ENCODE data around the gene ENOX2.

Gene ENOX2

DNA sequence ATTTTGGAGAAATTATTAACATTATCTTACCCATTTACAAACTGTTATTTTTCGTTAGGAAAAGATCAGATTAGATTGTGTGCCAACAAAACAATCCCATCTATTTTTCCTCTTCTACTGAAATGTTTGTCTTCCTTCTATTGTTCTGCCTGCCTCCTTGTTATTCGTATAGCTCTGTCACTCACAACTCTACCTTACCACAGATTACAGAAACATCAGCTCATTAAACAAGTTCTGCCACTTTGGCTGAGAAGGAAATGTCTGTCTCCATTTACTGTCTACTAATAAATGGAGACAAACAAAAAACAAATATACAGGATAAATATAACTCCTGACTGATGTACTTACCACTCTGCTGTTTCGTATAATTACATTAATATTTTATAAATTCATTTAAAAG is 211.4 kb downstream of the ENOX2 start:
- DNase-seq = no peak

DNA sequence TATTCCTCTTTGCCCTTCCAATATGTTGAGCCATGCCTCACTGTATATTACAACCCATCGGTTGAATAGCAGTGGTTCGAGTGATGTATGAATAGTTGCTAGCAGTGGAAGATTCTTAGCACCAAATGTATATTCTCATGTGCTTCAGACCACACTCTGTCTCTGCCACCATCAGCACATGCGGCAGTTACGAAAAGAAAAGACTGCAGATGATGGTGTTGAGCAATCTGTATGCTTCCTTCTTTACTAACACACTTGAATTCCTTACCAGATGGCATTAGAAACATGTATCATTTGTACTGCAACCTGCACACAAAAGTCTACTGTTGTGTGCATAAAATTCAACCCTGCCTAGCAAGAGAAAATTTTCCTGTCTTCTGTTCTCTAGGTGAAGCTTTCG is 214.6 kb downstream of the ENOX2 start:
- DNase-seq = no peak

DNA sequence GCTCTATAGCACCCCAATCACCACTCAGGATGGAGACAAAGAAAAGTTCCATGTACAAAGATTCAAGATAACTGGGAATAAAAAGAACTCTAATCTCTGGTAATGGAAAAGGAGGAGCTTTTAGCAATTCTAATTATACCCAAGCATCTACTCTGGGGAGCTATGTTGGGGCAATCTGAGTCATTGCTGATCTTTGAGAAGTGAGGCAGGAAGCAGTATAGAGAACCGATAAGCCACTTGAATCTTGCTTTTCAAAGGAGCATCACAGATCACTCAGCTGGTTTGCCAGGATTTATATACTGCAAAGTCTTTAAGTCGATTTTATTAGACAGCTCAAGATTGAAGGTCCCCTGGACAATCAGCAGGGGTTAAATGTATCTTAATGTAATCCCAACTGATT is 220.0 kb downstream of the ENOX2 start:
- no peak for DNase-seq

DNA sequence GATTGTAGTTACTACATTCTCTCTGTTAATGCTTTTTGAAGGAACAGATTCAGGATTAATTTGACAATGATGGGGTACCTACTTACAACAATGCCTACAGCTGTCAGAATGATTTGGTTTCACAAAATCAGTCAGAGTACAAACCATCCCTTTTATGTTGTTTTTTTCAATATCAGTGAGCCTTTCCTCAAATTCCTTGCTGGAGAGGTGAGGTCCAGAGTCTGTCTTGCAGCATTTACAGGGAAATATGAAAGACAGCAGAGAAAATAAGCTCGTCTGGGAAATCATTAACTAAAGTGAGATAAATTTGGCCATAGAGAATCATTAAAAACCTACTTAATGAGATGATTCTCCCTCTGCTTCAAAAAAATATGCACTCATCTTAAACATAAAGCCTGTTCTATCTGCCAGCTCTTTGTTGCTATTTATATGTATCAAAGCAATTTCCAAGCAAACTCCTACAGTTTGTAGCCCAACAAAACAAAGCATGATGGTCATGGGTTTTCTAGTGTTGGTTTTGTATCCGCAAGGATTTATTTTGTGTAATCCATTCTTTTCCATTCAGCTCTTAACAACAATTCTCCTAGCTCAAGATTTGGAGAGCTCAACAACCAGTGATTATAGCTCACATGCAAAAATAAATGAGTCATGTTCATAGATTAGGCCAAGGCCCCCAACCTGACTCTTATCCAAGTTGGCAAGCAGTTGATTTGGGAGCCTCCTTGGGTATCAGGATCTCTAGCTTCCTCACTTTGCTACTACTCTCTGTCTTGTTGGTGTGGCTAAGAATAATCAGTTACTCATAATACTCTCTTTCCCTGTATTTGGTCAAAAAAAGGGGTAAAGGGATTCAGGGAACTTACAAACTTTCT is 222.6 kb downstream of the ENOX2 start:
- no peak for DNase-seq

DNA sequence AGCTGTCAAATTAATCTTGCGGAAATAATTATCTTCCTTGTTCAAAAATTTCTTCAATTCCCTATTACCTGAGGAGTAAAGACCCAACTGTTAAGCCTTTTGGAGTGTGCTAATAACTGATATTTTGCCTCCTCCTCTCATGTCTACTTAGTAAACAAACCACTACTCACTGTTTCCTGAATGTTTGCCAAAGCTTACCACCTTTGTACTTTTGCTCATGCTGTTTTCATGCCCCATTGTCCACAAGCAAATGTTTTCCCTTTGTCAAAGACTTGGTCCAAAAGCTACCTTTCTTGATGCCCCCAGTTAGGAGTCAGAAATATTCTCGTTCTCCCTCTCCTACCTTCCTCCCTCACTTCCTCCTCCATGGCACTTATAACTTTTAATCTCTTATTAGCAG is 226.1 kb downstream of the ENOX2 start:
- no peak for DNase-seq

DNA sequence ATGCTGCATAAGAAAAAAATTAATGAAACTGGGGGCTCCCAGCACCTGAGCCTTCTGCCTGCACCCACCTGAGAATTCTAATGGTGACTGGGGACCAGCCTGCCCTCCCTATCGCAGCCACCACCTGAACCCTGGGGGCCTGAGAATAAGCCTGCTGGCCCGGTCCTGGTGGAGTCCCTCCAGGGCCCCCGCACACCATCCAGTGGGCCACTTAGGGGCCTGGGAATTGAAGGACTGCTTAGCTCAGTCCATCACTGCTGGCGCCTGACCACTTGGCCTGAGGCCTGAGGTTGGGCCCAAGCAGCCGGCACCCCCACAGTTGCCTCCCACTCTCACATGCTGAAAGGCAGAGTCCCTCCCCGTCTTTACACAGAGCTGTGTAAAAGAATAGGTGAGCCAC is 230.8 kb downstream of the ENOX2 start:
- no peak for DNase-seq

DNA sequence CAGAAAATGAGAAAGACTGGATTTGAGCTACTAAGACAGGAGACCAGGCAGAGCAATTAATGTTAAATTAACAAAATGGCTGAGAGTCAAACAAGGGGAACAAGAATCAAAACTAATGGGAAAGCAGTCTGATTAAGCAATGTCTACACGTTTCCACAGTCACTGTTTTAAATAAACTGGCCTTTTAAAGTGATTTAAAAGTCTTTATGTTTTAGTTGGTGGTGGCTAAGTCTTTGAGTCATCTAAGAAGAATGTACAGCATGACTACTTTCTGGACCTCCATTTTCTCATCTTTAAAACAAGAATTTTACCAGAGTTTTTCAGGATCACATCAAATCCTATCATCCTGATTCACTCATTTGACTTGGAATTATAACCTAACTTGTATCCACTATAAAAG is 233.8 kb downstream of the ENOX2 start:
- DNase-seq = no peak

DNA sequence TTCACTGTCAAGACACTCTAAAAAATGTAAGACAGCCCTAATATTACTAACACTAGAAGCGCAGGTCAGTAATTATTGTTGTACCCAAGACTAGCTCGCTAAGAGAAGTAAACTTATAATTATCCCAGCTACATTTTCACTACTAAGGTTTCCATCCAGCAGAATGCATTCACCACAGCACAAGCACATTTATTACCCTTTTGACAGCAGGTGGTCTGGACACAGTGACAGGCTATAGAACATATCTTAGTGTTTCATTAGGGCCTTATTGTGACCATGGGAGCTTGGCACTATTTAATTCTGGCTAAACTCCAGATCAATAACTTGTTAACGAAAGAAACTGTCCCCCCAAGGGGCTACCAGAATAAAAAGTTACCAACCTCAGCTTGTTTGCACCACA is 237.7 kb downstream of the ENOX2 start:
- DNase-seq = no peak

DNA sequence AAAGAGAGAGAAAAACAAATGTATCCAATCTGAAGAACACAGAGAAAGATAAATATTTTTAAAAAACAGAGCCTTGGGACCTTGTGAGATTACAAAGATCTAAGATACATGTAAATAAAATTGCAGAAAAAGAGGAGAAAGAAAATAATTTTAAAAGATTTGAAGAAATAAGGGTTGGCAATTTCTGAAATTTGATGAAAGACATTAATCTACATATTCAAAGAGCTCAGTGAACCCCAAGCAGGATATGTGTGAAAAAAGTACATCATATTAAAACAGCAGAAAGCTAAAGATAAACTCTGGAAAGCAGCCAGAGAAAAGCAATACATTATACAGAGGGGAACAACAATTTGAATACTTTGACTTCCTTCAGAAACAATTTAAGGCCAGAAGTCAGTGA is 244.7 kb downstream of the ENOX2 start:
- DNase-seq = no peak

DNA sequence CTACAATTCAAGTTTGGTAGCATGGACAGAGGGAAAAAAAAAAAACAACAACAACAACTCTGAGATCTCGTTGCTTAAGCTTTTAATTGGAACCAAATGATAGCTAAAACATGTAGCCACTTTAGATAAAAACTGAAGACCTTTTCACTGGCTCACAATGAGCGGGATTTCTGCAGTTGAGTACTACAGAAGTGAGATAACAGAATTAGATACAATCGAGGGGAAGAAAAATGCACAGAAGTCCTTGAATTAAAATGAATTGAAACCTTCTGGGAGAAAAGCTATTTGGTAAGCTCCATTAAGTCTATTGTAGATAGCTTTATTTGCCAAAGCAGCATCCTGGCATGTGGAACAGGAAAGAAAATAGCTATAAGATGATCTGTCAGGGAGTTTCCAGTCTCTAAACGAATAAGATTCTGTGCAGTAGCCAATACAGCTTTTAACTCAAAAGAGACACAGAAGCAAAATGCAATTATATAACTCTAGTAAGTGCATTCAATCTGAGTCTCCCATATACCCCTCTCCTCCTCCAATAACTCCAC is 248.5 kb downstream of the ENOX2 start:
- no peak for DNase-seq

DNA sequence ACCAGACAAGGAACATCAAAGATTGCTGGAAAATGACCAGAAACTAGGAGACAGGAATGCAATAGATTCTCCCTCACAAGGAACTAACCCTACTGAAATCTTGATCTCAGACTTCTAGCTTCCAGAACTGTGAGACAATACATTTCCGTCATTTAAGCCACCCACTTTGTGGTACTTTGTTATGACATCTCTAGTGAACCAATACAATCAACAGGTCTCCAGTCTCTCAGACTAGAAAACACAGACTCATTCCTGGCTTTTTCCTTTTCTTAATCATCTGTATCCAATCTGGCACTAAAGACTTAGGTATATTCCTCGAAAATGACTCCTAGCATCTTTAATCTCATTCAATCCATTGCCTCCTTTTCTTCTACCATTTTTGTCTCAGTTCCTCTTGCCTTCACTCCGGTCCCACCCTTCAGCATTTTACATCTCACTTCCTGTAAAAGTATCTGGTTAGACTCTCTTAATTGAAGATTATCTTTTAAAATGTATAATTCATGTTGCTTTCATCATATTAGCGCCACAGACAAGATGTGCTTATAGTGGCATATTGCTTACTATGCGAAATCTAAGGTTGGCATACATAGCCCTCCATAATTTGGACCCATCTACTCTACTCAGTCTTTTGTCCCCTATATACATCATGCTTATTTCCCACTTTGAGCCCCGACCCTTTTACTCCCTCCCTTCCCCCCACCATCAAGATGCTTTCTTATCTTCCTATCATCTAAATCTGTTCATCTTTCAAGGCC is 250.0 kb downstream of the ENOX2 start:
- no peak for DNase-seq

DNA sequence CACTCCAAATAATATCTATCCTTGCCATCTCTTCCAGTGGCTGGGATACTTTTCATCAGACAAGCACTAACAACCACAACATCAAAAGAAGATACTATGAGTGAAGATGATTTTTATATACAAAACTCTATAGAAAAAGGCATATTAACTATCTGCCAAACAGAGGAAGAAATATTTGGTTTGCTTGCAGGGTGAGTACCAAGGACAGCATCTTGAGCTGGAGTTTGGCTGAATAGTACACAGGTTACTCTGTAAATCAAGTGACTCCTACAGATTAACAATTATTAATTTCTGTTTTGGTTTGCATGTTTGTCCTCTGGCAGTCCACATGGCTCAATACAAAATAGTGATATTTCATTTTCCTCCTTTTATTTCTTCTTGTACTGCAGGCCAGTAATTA is 253.3 kb downstream of the ENOX2 start:
- DNase-seq = no peak

DNA sequence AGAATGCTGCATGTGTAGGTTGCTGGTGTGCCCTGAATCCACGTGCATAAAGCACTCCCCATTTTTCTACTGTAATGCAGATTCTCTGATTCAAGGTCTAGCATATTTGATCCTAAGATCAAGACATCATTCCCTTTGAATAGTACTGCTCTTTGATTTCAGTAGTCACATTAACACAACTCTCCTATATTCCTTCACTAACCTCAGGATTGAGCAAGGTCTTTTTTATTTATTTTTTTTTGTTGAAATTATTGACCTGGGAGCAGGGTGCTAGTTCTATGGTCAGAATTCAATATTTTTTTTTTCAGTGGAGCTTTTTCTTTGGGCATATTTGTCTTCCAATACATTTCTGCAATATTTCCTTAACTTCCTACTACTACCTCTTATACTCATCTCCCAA is 255.5 kb downstream of the ENOX2 start:
- DNase-seq = no peak

DNA sequence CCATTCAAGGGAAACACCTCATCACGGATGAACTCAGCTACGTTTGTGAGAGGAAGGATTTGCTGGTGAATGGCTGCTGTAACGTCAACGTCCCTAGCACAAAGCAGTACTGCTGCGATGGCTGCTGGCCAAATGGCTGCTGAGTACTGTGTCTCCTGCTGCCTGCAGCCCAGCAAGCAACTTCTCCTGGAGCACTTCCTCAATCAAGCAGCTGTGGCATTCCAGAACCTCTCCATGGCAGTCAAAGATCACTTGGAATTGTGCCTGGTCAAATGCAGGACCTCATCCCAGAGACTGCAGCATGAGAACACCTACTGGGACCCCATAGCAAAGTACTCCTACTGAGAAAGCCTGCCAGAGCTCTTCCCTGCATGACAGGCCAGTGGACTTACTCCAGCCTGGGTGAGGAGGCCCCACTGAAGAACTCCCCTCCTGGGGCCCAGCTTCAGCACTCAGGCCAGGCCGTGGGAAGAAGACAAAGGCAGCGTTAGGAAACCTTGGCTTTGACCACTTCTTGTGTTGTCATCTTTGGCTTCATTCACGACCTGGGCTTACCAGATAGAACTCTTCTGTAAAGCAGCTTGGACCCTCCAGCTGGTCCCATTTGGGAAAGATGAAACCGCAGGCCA is 256.9 kb downstream of the ENOX2 start:
- no peak for DNase-seq

DNA sequence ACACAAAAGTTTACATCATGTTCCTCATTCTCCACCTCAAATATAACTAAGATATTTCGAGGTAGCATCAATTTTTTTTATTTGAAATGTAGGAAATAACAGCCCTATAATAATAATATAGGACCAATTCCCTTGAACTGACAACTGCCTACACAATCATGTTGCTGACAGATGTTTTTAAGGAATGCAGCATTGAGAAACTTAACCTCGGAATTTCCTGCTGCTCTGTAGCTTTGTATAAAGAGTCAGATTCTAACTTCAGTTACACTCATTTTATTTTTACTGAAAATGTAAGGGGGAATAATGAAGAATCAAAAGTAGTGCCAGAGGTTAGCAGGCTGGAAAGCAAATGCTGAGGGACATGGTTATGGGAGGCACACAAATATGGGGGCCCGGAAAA is 265.4 kb downstream of the ENOX2 start:
- DNase-seq = no peak

DNA sequence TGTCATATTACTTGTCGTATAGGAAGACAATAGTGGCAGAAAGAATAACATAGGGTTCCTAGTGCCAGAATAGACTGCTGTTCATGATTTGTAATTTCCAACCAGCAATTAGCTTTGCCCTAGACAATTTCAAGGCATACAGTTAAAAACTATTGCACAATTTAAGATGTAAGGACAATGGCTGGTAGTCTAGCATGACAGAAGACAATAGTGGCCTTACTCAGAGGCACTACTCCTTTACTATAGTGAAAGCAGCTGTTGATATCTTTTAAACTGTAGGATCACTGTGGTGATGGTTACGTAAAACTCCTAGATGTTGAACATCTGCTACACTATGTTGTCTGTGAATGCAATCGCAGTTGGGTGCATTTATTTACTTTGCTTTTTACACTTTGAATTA is 266.7 kb downstream of the ENOX2 start:
- DNase-seq = no peak

DNA sequence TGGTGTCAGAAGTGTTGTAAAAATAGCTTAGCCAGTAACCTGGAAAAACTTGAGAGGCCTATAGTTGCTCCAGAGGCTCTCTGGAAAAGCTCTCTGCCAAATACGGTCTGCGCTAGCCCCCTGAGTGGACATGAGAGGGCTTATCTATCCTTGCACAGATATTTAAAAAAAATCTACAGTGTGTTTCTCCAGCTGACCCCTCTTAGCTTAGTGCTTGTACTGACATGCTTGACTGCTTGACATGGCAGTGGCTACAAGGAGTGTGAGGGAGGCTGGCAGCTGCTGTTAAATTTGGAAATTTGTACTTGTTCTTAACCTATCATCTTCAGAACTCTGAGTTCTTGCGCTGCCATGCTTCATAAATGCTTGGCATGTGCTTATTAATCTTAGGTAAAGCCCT is 272.0 kb downstream of the ENOX2 start:
- no peak for DNase-seq

DNA sequence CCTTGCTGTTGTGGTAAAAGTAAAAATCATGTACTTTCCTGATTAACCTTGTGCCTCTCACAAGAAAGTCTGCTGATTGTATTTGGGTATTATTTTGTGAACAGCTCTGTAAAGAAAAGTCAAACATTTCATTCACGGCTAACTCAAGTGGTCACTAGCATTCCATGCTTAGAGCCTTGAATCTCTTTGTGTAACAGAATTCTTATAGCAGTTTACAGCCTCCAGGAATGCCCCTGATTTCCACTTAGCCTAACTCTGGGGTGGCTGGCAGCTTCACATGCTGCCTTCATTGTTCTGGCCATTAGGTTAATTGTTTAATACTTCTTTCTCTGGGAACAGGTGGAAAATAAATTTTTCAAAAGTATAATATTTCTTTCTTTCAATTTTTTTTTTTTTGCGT is 274.5 kb downstream of the ENOX2 start:
- no peak for DNase-seq

DNA sequence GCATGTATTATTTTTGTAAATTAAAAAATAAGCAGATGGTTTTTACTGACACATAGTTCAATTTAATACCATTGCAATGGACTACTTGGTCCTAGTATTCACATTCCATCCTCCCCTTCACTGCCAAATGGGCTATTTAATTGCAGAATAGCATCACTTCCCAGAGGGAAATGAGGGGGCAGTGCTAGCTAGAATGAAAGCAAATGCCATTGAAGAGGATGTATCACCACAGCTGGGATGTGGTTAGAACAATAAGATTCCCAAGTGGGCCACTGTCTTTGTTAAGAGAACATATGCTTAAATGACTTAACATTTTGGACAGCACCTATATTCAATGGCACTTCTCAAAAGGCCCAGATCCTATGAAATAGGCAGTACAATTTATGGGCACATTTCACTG is 276.5 kb downstream of the ENOX2 start:
- DNase-seq = no peak

DNA sequence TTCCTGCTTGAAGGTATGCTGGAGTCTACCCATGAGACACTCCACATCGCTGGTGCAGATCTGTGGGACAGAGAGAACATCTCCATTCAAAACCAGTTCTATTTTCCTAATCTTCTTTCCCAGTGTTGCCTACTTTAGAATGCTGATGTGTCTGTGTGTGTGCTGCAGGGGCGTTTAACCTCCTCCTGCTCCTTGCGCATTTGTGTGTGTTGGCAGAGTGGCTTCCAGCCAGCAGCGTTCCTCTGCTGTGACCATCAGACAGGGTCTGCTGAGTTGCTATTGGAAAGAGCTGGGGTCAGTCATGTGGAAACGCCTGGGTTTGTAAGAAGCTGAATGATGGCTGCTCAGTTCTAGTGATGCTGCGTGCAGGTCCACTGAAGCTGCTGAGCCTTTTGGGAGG is 277.6 kb downstream of the ENOX2 start:
- DNase-seq = no peak

DNA sequence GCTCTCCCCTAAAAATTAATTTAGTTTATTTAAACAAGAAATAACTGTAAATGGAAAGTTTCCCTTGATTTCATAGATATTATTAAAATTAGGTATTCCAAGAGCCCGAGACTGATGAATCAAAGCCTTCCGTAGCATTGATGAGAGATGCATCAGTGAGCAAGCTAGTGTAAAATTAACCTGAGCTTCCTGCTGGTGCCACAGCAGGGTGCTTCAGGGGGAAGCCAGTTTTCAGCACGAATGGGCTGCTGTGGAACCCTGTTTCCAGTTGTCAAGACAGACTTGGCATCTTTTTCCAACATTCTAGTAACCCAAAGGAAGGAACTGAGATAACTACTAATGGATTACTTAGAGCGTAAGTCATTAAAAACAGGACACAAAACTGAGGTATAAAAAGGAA is 279.5 kb downstream of the ENOX2 start:
- no peak for DNase-seq

DNA sequence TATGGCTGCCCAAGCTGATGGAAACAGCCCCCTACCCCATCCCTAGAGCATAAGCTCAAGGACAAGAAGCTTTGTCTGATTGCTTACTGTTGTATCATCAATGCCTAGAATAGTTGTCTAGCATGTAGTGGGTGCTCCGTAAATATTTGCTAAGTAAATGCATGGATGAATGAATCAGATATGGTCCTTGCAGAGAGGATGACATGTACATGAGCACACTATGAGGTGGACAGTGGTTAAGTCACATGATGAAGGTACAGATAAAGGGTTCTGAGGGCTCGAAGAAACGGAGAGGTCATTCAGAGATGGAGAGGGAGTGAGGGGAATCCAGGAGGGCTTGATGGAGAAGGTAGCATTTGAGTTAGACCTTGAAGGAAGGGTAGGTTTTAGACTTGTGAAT is 287.1 kb downstream of the ENOX2 start:
- no peak for DNase-seq

DNA sequence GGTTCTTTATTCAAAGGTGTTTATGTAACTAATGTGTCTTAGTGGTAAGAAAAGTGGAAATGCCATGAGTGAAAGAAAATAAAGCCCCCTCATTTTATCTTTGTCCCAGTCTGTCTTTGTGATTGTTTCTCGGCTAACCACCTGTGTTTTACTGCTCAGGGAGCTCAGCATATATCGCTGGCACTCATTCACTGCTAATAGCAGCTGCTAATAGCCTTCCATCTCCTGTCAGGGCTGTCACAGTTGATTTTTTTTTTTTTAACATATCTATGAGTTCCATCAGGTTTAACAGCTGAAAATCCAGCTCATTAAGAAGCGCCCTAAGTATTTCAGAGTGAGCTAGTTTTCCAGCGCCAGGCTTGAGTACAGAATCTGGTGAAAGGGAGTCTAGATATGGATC is 295.6 kb downstream of the ENOX2 start:
- DNase-seq = no peak

DNA sequence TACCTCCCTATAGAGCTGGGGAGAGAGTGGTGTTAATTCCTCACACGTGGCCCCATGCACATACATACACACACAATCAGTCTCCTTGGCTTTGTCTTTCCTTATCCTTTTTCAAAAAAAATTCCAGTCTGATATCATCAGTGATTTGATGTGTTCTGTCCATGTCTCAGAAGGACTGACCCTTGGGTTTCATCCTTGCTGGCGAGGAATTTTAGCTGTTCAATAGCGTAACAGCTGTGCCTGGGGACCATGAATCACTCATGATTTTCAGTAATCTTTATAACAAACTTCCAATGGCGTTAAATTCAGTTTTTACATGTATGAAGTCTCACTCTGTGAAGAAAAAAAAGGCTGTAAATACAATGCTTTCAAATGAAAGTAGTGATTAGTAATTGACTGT is 296.6 kb downstream of the ENOX2 start:
- DNase-seq = no peak
